SK-N-SH (cell line): Measurements from ENCODE around the gene MAML3. TPM values are rescaled to one million over a fixed set of nuclear protein-coding genes. Genes with fewer than 3 reads are reported as not detected.

Source experiments
- CTCF ChIA-PET: fragments of 300-600, 350-600 bp; formaldehyde crosslinking; extraction: SDS; loops from one replicate; lab custom pipeline; 2021; lab: Yijun Ruan, JAX
- POLR2A ChIA-PET: fragments of 350-600 bp; sonication (Branson Sonifier 250); formaldehyde crosslinking; extraction: SDS; loops from one replicate; lab custom pipeline; 2020; ENCODE audit warnings: antibody characterized with exemption, inconsistent platforms; lab: Yijun Ruan, JAX
- DNase-seq: peaks from one replicate; pipeline ENCODE4 v3.0.0; 2012
- H2AFZ ChIP-seq: fragments of 200-600 bp; sonication (generic); 2 replicates; pipeline ENCODE4 v1.8.1; 2016; ENCODE audit warnings: antibody characterized with exemption, mild to moderate bottlenecking, low read depth
- H3F3A ChIP-seq: fragments of 200-600 bp; sonication (generic); replicated peaks from 2 replicates; pipeline ENCODE3; 2016; ENCODE audit warnings: antibody characterized with exemption, mild to moderate bottlenecking; ENCODE audit not compliant: insufficient read depth
- H3K27ac ChIP-seq, 2 experiments: fragments of 200-500 bp in 1 of 2; fragments of 200-600 bp in 1 of 2; sonication (Bioruptor generic) in 1 of 2; sonication (generic), shearing (Covaris generic) in 1 of 2; 2 replicates each; pipeline versions ENCODE4 v1.5.1 to v1.6.1; 2014 to 2016; ENCODE audit warnings: low read depth in 2 of 2, inconsistent platforms in 1 of 2, low read length in 1 of 2, mild to moderate bottlenecking in 1 of 2, mixed read lengths in 1 of 2
- H3K27me3 ChIP-seq: fragments of 200-600 bp; sonication (generic), shearing (Covaris generic); 2 replicates; pipeline ENCODE4 v1.6.1; 2016; ENCODE audit warnings: mixed run types; ENCODE audit not compliant: insufficient read depth
- H3K36me3 ChIP-seq, 2 experiments: fragments of 200-500 bp in 1 of 2; fragments of 200-600 bp in 1 of 2; sonication (Bioruptor generic) in 1 of 2; sonication (generic) in 1 of 2; replicated peaks in 1 of 2; 2 replicates each; pipeline versions ENCODE3 to v1.5.1; 2014 to 2016; ENCODE audit warnings: low read length in 1 of 2, mild to moderate bottlenecking in 1 of 2; ENCODE audit not compliant: insufficient read depth in 2 of 2, control insufficient read depth in 1 of 2
- H3K4me1 ChIP-seq, 2 experiments: fragments of 200-500 bp in 1 of 2; fragments of 200-600 bp in 1 of 2; sonication (Bioruptor generic) in 1 of 2; sonication (generic), shearing (Covaris generic) in 1 of 2; 2 replicates each; pipeline versions ENCODE4 v1.5.1 to v1.6.1; 2014 to 2016; ENCODE audit warnings: low read depth in 1 of 2, low read length in 1 of 2, mixed run types in 1 of 2; ENCODE audit not compliant: insufficient read depth in 2 of 2, control insufficient read depth in 1 of 2
- H3K4me2 ChIP-seq: fragments of 200-600 bp; sonication (generic), shearing (Covaris generic); 2 replicates; pipeline ENCODE4 v1.6.1; 2017; ENCODE audit warnings: mixed run types
- H3K4me3 ChIP-seq, 2 experiments: fragments of 200-500 bp in 1 of 2; fragments of 200-600 bp in 1 of 2; sonication (Bioruptor generic) in 1 of 2; sonication (generic), shearing (Covaris generic) in 1 of 2; 2 replicates each; pipeline versions ENCODE4 v1.5.1 to v1.8.1; 2014 to 2016; ENCODE audit warnings: low read depth in 2 of 2, inconsistent platforms in 1 of 2, low read length in 1 of 2, mild to moderate bottlenecking in 1 of 2, mixed read lengths in 1 of 2, moderate library complexity in 1 of 2
- H3K79me2 ChIP-seq: fragments of 200-600 bp; sonication (generic); 2 replicates; pipeline ENCODE4 v1.8.1; 2017; ENCODE audit warnings: mild to moderate bottlenecking; ENCODE audit not compliant: insufficient read depth
- H3K9ac ChIP-seq: fragments of 200-600 bp; sonication (generic); 2 replicates; pipeline ENCODE4 v1.6.1; 2017; ENCODE audit warnings: mixed run types
- H3K9me2 ChIP-seq: fragments of 200-600 bp; sonication (generic); 2 replicates; pipeline ENCODE4 v1.6.1; 2017; ENCODE audit warnings: mixed run types
- H3K9me3 ChIP-seq: fragments of 200-600 bp; sonication (generic); 2 replicates; pipeline ENCODE4 v1.6.1; 2017; ENCODE audit warnings: mixed run types, mild to moderate bottlenecking, moderate library complexity
- H4K20me1 ChIP-seq: fragments of 200-600 bp; sonication (generic); 2 replicates; pipeline ENCODE4 v1.6.1; 2017; ENCODE audit warnings: mild to moderate bottlenecking, mixed run types; ENCODE audit not compliant: insufficient read depth
- CTCF ChIP-seq: fragments of 200-600 bp; sonication (generic); IDR thresholded peaks from 2 replicates; pipeline ENCODE4 v1.6.1; 2017; ENCODE audit warnings: antibody characterized with exemption, mild to moderate bottlenecking, moderate library complexity
- EP300 ChIP-seq, 2 experiments: IDR thresholded peaks; 2 replicates each; pipeline versions ENCODE4 v1.4.0 to v1.6.1; 2012; ENCODE audit warnings: borderline replicate concordance in 1 of 2, low read depth in 1 of 2, low read length in 1 of 2
- FOSL2 ChIP-seq: IDR thresholded peaks from 2 replicates; pipeline ENCODE4 v1.4.0; 2012; ENCODE audit warnings: low read depth, mild to moderate bottlenecking, moderate library complexity, borderline replicate concordance
- FOXM1 ChIP-seq: IDR thresholded peaks from 2 replicates; pipeline ENCODE4 v1.4.0; 2012; ENCODE audit warnings: low read depth, mild to moderate bottlenecking
- GABPA ChIP-seq: IDR thresholded peaks from 2 replicates; pipeline ENCODE4 v1.4.0; 2012; ENCODE audit warnings: low read depth, mild to moderate bottlenecking
- JUND ChIP-seq: IDR thresholded peaks from 2 replicates; pipeline ENCODE4 v1.4.0; 2012
- MXI1 ChIP-seq: IDR thresholded peaks from 2 replicates; pipeline ENCODE4 v1.6.1; 2012; ENCODE audit warnings: mild to moderate bottlenecking, low read depth, low read length, improper control_type of control experiment
- PBX3 ChIP-seq: IDR thresholded peaks from 2 replicates; pipeline ENCODE4; 2012
- POLR2AphosphoS5 ChIP-seq: IDR thresholded peaks from 2 replicates; pipeline ENCODE4 v1.6.1; 2012; ENCODE audit warnings: low read depth, low read length
- RAD21 ChIP-seq: IDR thresholded peaks from 2 replicates; pipeline ENCODE4 v1.6.1; 2012; ENCODE audit warnings: mild to moderate bottlenecking, low read length
- RCOR1 ChIP-seq: fragments of 150-350 bp; IDR thresholded peaks from 2 replicates; pipeline ENCODE4 v1.6.1; 2017; ENCODE audit warnings: antibody characterized with exemption, low read length
- RXRA ChIP-seq: IDR thresholded peaks from 2 replicates; pipeline ENCODE4 v1.4.0; 2012; ENCODE audit warnings: low read depth, mild to moderate bottlenecking, borderline replicate concordance
- ZBTB33 ChIP-seq: IDR thresholded peaks from 2 replicates; pipeline ENCODE4 v1.4.0; 2012; ENCODE audit warnings: low read depth, borderline replicate concordance
- WGBS: methylation state at CpG from one replicate; pipeline ENCODE4 v1.1.6; 2017; ENCODE audit warnings: low lambda C conversion rate; 5-methylcytosine and 5-hydroxymethylcytosine counted together
- polyA plus RNA-seq, 3 experiments: library from polyadenylated mRNA; depleted of rRNA; stranded (reverse); fragments of >200 nt; gene quantifications; 2 replicates each; pipeline ENCODE4 v1.2.3, GENCODE V29; 2012

MAML3 gene
- polyA plus RNA-seq, 1 of the 3 experiments (the other 2 are of a cell fraction) = 5.3 TPM

- no peaks in the 10 kb centered on the region; the same call in 1 of the 2 replicates for H3K79me2 ChIP-seq
- H3K27me3 ChIP-seq = no peaks in the 10 kb centered on the region
- H2AFZ ChIP-seq = no peak overlapping the region
- no peak overlapping the region for H3K4me3 ChIP-seq
- CTCF ChIA-PET = no interaction called here
- H3K36me3 ChIP-seq = no peaks in the 10 kb centered on the region
- 94% methylated on average over 6 of the region's 6 CpGs for WGBS
- no peak overlapping the region for H3K27ac ChIP-seq
- peaks cover 0 to 7% of the 10 kb centered on the region in 2 experiments; a peak in 2 of 4 replicates for H3K4me1 ChIP-seq
- H3K9ac ChIP-seq = no peak overlapping the region
- no peak overlapping the region for H3K4me2 ChIP-seq
- H3K9me3 ChIP-seq = no peaks in the 10 kb centered on the region
- TF ChIP-seq JUND = no peak
- TF ChIP-seq PBX3 = no peak
- TF ChIP-seq RXRA = no peak
- no peak for TF ChIP-seq GABPA
- no peak for TF ChIP-seq EP300 (IDR thresholded peaks at IDR 0.05; ENCODE audit: borderline replicate concordance in 1 of 2, low read depth in 1 of 2, low read length in 1 of 2)
- TF ChIP-seq POLR2AphosphoS5 = no peak
- no peak for TF ChIP-seq CTCF
- no peak for TF ChIP-seq ZBTB33
- no peak for TF ChIP-seq FOSL2
- no peak for DNase-seq
- no peaks in the 10 kb centered on the region for H3K9me2 ChIP-seq
- POLR2A ChIA-PET = no interaction called here
- no peaks in the 10 kb centered on the region for H3F3A ChIP-seq
- no peaks in the 10 kb centered on the region for H4K20me1 ChIP-seq
Observed at GRCh38 chr4:139689093-139689722, 464.8 kb downstream of the MAML3 start.

- Histone ChIP-seq H4K20me1 (no peaks in the 10 kb centered on the region), H3K4me1 (no peaks in the 10 kb centered on the region; a peak in 1 of 4 replicates), H3K79me2 (no peaks in the 10 kb centered on the region; the same call in 1 of the 2 replicates), H3K4me2 (no peak overlapping the region), H2AFZ (no peak overlapping the region), H3K9me2 (no peaks in the 10 kb centered on the region), H3K27ac (no peak overlapping the region), H3K4me3 (no peak overlapping the region), H3K9ac (no peak overlapping the region), H3K36me3 (peaks cover 0 to 2% of the 10 kb centered on the region in 2 experiments), H3K9me3 (no peaks in the 10 kb centered on the region), H3K27me3 (no peaks in the 10 kb centered on the region), H3F3A (no peaks in the 10 kb centered on the region)
- CTCF ChIA-PET = interaction anchor here (1.2 kb wide), 1 partner anchor 12 kb away, joined by 4 read pairs; no protein-coding TSS in a partner anchor
- POLR2A ChIA-PET = no interaction called here
- no peak for DNase-seq
- 100% methylated on average over 3 of the region's 3 CpGs for WGBS
- no peak for TF ChIP-seq FOXM1
- TF ChIP-seq FOSL2 = no peak
- TF ChIP-seq RAD21 = no peak
- TF ChIP-seq RCOR1 = no peak
- no peak for TF ChIP-seq MXI1
Observed at GRCh38 chr4:139686988-139687387, 467.0 kb downstream of the MAML3 start.
